Measurements from ENCODE around the gene ANO5. TPM values are rescaled to one million over a fixed set of nuclear protein-coding genes. Genes with fewer than 3 reads are reported as not detected.

The ANO5 gene
- total and polyA plus RNA-seq, 8 donors: 1.3 to 5.4 (median 4.0) TPM

DNA sequence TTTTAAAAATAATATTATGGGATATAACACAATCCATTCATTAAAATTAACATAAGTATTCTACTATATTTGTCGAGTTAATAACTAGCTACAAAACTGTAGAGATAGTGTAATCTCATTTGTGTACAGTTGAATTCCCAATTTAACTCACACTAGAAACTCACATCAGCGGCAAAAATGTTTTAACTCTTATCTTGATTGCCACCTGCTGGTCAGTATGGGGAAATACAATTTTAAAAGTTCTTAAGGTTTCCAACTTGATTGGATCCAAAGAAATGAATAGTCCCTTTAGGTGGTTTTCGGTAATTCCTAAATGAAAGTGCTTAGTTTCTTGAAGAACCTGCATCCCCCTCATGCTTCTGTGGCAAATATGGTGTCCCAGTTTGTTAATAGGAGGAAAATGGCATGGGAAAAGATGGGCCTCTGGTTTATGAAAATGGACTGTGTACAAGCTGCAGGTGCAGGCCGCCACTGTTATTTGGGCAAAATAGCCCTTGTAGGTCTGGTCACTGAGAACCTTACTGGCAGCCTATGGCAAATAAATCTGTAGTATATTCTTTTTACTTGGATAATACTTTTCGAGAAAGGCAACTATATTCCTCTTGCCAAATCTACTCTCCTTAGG lies 111.6 kb downstream of the ANO5 start:
- no peaks in the 10 kb centered on the region for H3K36me3 ChIP-seq
- DNase-seq: no peak
- H3K9me3 ChIP-seq: no peaks in the 10 kb centered on the region
- TF ChIP-seq, protein P1, sequence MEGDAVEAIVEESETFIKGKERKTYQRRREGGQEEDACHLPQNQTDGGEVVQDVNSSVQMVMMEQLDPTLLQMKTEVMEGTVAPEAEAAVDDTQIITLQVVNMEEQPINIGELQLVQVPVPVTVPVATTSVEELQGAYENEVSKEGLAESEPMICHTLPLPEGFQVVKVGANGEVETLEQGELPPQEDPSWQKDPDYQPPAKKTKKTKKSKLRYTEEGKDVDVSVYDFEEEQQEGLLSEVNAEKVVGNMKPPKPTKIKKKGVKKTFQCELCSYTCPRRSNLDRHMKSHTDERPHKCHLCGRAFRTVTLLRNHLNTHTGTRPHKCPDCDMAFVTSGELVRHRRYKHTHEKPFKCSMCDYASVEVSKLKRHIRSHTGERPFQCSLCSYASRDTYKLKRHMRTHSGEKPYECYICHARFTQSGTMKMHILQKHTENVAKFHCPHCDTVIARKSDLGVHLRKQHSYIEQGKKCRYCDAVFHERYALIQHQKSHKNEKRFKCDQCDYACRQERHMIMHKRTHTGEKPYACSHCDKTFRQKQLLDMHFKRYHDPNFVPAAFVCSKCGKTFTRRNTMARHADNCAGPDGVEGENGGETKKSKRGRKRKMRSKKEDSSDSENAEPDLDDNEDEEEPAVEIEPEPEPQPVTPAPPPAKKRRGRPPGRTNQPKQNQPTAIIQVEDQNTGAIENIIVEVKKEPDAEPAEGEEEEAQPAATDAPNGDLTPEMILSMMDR (IDR thresholded peaks at IDR 0.05): peak; percentile 35 to 59 (median 54)
- peak; percentile 96 for FAIRE-seq
- no peaks in the 10 kb centered on the region for H3K27me3 ChIP-seq
- no peak overlapping the region for H3K27ac ChIP-seq
- H3K4me3 ChIP-seq: no peak overlapping the region
- intact Hi-C loops (cut with DNase I): loop anchor here in 1 of 3 donors (10.0 kb wide), 1 partner anchor 60 kb away; no protein-coding TSS in a partner anchor
- no peaks in the 10 kb centered on the region for H3K4me1 ChIP-seq
- ATAC-seq: peak in 3 of 4 donors; percentile 69 to 78 (median 77)
- 39 to 43% methylated on average over 5 of the region's 5 CpGs for WGBS, 2 donors

DNA sequence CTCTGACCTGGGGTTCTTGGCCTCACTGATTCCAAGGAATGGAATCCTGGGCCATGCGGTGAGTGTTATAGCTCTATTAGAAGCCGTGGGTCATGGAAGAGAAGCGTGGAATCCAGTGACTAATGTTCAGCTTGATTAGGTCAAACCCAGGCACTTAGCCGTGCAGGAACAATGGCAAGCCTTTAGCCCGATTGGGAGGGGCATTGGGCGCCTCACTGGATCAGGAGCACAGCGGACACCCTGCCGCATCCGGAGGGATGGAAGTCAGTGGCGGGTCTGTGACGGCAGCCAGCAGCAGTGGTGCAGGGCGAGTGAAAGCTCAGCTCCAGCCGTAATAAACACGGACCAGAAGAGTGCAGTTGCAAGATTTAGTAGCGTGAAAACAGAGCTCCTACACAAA lies 124.8 kb downstream of the ANO5 start:
- Histone ChIP-seq H3K27ac (no peak overlapping the region), H3K36me3 (no peaks in the 10 kb centered on the region), H3K4me1 (no peaks in the 10 kb centered on the region), H3K27me3 (no peaks in the 10 kb centered on the region), H3K4me3 (no peak overlapping the region), H3K9me3 (no peaks in the 10 kb centered on the region)
- TF ChIP-seq, protein P1 (IDR thresholded peaks at IDR 0.05): no peak
- ATAC-seq (no peak), FAIRE-seq (no peak), DNase-seq (peak in 1 of 6 donors; percentile 36)
- intact Hi-C loops (cut with DNase I): no loop called here
- 84 to 91% methylated on average over 15 of the region's 15 CpGs for WGBS, 2 donors

DNA sequence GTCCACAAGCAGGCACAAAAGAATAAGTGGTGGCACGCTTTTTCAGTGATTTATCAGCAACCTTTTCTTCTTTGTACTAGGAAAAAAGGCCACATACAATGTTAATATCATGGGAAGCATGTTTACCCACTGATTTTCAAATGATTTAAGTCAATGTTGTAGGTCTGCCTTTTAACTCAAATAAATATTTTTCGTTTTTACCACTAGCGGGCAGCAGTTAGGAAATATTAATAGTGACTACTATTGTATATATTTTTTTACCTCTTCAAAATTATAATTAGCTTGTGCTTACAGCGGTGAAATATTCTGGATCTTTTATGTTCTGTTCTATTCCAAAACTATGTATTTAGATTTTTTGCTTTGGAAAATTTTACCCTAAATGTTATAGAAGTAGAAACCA lies 138.9 kb downstream of the ANO5 start:
- DNase-seq (no peak), ATAC-seq (no peak), FAIRE-seq (no peak)
- Histone ChIP-seq H3K27ac (no peak overlapping the region), H3K4me1 (no peaks in the 10 kb centered on the region), H3K9me3 (no peaks in the 10 kb centered on the region), H3K4me3 (no peak overlapping the region), H3K27me3 (peaks cover 0 to 8% (median 3%) of the 10 kb centered on the region in 4 donors), H3K36me3 (no peaks in the 10 kb centered on the region)
- intact Hi-C loops (cut with DNase I): no loop called here
- 36 to 55% methylated on average over 4 of the region's 4 CpGs for WGBS, 2 donors
- TF ChIP-seq, protein P1 (IDR thresholded peaks at IDR 0.05): no peak

Other genes with a start within 250 kb of the ANO5 start
- 1 to 10 TPM in 1 of 6 donors, under 1 TPM in 5; 0.12 to 1.3 (median 0.15) TPM for gene SLC17A6, start 145.3 kb downstream of the ANO5 start, total RNA-seq
- gene SLC17A6, start 145.3 kb downstream of the ANO5 start, polyA plus RNA-seq: 1 to 10 TPM in 1 of 2 donors, under 1 TPM in 1; 0.42 to 4.0 TPM